Stimulated activated CD8-positive, alpha-beta memory T cell treated with anti-CD3 and anti-CD28 coated beads, Interleukin-2, amount 100 ng/mL, for 48 hours (primary cell): ENCODE data around the gene SNRNP35.
"Not testable (repeated sequence)": the region's sequence is repeated elsewhere in the genome, so short reads cannot be mapped to it uniquely, and the experiment has no call there.

Experiments
- DNase-seq, 2 donors: peaks; one replicate each; pipeline ENCODE4 v3.0.0-alpha.2; 2020; ENCODE audit warnings: low read depth in 2 of 2

The SNRNP35 gene

DNA sequence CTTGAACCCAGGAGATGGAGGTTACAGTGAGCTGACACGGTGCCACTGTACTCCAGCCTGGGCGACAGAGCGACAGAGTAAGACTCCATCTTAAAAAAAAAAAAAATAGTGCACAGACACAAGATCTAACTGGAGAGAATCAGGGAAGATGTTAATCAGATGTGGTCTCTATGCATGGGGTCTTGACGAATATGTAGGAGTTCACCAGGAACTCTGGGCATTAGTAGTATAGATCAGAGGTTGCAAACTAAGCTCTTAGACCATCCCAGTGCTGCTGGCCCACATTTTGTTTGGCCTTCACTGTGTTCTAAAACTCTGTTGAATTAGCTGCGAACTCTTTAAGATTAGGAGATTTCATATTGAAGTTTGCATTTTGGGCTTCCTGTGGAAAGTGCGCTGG lies 31.6 kb downstream of the SNRNP35 start:
- DNase-seq = no peak

- no peak for DNase-seq
These were observed 32.1 kb downstream of the SNRNP35 start for GRCh38 chr12:123490089-123490488.

- DNase-seq = no peak
These were observed 33.1 kb downstream of the SNRNP35 start for GRCh38 chr12:123491056-123491455.

DNA sequence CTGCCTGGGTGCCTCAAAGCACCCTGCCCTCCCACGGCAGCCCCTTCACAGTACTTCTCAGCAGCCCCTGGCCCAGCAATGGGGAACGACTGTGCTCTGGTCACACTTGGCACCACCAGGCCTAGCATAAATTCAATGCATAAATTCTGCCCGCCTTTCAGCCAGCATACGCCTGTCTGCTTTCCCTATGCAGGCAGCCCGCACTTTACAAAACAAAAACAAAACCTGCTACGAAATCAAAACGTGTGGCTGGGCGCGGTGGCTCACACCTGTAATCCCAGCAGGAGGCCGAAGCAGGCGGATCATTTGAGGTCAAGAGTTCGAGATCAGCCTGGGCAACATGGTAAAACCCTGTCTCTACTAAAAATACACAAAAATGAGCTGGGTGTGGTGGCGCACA lies 33.5 kb downstream of the SNRNP35 start:
- DNase-seq = no peak

DNA sequence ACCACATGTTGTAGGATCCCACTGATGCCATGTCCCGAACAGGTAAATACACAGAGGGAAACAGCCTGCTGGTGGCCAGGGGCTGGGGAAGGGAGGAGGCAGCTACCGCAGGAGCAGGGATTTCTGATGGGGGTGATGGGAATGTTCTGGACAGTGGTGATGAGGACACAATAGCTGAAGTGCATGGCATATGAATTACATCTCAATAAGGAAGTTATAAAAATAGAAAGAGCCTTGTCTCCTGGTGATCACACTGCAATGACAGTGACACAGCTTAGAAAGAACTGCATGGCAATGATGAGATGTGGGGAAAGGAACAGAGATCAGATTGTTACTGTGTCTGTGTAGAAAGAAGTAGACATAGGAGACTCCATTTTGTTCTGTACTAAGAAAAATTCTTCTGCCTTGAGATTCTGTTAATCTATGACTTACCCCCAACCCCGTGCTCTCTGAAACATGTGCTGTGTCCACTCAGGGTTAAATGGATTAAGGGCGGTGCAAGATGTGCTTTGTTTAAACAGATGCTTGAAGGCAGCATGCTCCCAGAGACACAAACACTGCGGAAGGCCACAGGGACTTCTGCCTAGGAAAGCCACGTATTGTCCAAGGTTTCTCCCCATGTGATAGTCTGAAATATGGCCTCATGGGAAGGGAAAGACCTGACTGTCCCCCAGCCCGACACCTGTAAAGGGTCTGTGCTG lies 34.5 kb downstream of the SNRNP35 start:
- not testable (repeated sequence) for DNase-seq

DNA sequence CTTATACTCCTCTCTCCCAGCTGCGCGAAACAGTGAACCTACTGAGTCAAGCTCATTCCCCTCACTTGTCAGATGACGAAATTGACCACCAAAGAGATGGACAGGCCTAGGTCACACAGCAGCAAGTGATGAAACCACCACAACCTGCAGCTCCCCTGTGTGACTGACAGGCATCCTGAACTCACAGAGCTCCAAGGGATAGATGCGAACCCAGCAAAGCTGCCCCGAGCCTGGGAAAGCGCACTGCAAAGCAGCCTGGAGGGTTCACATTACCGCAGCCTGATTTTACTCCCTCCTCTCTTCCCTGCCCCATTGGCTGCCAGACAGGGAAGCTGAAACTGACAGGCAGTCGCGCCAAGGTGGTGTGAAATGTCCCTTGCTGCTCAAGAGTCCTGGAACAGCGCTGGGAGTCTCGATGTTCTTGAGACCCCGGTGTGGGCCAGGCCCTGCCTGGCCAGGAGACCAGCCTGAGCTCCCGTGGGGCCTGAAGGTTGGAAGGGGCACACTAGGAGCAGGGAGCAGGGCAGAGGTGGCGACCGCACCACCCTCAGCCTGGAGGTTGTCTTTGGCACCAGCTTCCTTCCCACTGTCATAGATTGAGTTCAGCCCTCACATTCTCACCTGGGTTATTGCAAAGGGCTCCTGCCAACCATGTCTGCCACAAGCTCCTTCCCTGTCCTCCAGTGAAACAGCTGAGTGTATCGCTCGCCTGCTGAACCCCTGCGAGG lies 36.3 kb downstream of the SNRNP35 start:
- DNase-seq = no peak

GRCh38 chr12:123497065-123497464 lies 39.1 kb downstream of the SNRNP35 start:
- DNase-seq = no peak

GRCh38 chr12:123498126-123498825 lies 40.3 kb downstream of the SNRNP35 start:
- DNase-seq = no peak

GRCh38 chr12:123499332-123499731 lies 41.4 kb downstream of the SNRNP35 start:
- DNase-seq = no peak

DNA sequence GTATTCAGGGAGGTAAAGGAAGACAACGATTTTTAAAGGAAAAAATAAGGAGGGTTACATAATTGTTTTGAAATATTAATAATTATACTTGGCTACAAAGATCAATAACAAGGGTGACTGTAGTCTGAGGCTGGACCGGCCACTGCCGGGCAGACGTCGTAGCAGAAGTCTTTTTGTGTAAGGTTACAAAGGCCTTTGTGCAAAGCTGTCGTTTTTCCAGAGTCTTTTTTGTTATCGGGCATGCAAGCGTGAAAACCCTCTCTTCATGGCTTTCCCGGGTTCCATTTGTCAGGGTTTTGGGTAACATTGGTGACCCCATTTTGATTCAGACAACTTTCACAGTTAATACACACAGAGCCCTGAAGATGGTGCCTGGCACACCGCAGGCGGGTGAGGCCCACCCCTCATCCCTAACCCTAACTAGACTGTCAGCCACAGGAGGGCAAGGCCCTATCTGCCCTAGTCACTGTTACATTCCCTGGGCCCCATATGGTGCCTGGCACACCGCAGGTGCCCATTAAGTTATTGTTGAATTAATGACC lies 44.3 kb downstream of the SNRNP35 start:
- no peak for DNase-seq

DNA sequence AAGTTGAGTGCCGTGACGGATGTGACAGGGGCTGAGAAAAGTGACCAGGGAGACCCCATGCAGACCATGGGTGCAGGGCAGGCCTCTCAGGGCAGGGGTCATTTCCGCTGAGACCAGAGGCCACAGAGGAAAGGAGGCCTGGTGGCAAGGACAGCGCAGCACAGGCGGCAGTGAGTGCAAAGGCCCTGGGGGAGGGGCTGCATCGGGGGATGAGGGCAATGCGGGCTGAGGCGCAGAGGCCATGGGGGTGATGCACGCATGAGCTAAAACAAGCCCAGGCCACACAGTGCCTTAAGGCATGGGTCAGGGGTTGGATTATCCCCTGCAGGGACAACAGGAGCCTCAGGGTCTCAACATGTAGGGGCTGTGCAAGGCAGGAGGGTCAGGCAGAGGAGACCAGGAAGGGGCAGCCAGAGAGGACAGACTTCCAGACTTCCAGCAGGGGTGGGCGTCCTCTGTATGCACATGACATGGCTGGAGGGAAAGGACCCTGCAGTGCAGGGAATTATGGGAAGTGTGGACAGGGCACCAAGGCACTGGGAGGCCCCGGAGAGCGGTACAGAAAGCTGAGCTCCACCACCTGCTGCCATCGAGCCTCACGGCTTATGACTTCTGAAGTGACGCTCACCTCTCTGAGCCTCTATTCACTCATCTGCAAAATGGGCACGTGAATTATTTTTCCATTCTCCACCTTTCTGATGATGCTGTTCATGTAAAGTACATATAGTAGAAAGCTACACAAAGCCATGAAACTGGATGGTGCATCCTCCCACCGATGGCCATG lies 48.3 kb downstream of the SNRNP35 start:
- DNase-seq = no peak

- DNase-seq = no peak
These were observed 48.9 kb downstream of the SNRNP35 start for GRCh38 chr12:123506843-123507236.

DNA sequence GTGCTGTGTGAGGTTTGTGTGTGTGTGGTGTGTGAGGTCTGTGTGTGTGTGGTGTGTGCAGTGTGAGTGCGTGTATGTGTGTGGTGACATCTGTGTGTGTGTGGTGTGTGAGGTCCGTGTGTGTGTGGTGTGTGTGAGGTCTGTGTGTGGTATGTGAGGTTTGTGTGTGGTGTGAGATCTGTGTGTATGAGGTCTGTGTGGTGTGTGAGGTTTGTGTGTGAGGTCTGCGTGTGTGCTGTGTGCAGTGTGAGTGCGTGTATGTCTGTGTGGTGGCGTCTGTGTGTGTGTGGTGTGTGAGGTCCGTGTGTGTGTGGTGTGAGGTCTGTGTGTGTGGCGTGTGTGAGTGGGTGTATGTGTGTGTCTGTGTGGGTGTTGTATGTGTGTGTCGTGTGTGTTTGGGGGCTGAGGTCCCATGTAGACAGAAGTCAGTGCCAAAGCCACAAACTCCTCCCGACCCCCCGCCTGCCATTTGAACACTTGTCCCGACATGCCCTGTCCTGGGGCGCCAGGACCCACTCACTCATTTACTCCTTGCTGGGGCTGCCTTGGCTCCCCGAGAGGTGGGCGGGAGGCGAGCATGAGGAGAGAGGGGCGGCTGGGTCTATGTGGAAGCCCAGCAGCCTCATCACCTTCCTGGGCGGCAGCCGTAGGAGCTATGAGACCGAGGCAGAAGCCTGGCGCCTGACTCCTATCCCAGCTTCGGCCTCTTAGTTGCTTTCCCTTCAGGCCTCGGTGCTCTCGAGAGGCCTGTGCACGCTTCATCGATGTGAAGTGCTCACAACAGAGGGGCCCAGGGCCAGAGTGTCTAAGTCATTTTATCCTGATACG lies 55.1 kb downstream of the SNRNP35 start:
- DNase-seq = no peak

DNA sequence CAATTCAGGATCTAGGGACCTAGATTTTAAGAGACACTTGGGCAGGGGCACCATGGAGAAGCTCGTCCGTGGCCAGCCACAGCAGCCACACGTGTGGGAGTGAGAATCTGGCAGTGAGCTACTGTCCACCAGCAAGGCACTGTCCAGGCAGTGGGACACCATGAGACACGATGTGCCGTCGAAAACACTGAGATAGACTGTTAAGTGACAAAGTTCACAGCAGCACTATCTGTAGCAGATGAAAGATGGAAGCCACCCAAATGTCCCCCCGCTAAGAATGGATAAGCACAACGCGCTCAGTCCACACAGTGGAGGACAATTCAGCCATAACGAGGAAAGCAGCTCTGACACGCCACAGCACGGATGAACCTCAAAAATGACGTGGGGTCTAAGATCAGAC lies 55.9 kb downstream of the SNRNP35 start:
- DNase-seq = no peak

DNA sequence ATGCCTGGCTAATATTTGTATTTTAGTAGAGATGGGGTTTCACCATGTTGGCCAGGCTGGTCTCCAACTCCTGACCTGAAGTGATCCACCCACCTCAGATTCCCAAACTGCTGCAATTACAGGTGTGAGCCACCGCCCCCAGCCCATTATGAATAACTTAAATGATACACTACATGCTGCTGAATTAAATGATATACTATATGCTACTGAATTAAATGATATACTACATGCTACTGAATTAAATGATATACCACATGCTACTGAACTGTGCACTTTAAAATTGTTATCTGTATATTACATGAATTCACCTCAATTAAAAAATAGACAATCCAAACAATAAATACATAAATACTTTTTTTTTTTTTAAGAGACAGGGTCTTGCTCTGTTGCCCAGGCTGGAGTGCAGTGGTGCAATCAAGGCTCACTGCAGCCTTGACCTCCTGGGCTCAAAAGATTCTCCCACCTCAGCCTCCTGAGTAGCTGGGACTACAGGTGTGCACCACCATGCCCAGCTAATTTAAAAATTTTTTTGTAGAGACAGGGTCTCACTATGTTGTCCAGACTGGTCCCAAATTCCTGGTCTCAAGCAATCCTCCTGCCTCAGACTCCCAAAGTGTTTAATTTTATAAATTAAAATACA lies 56.8 kb downstream of the SNRNP35 start:
- not testable (repeated sequence) for DNase-seq

DNA sequence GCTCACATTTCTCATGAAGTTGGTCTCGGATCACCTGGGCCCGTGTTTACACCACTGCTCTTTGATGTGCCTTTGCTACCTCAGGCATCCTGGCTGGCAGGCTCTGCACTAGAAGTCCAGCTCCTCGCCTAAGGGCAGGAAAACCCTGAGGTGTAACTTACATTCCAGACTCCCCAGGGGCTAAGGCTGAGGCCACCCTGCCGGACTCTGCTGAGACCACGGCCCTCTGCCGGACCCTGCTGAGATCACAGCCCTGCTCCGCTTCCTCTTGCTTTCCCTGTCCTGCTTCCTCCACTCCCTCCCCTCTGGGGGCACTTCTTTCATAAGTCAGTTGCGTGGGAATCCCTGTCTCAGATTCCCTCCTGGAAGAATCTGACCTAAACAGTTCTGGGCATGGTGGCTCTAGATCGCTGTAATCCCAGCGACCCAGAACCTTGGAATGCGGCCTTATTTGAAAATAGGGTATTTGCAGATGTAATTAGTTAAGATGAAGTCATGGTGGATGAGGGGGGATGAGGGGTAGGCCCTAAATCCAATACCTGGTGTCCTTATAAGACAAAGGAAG lies 58.4 kb downstream of the SNRNP35 start:
- DNase-seq = no peak
